CD14-positive monocyte (primary cell): Measurements from ENCODE around the gene PAPPA2. TPM values are rescaled to one million over a fixed set of nuclear protein-coding genes. Genes with fewer than 3 reads are reported as not detected.

Source experiments
- DNase-seq, 3 donors: peaks; one replicate each; pipeline ENCODE4 v3.0.0-alpha.2; 2011 to 2022
- H2AFZ ChIP-seq: 2 replicates; pipeline ENCODE4 v1.6.0; 2012; ENCODE audit warnings: mild to moderate bottlenecking, low read depth, low read length, inconsistent platforms; ENCODE audit not compliant: insufficient read depth, poor library complexity, severe bottlenecking
- H3K27ac ChIP-seq, 2 donors: 1 replicate in 1 of 2; 2 replicates in 1 of 2; pipeline ENCODE4 v1.5.1; 2012 to 2013; ENCODE audit warnings: low read length in 2 of 2, control low read depth in 1 of 2, inconsistent platforms in 1 of 2, low read depth in 1 of 2, mild to moderate bottlenecking in 1 of 2
- H3K27me3 ChIP-seq, 2 donors: one replicate each; pipeline versions ENCODE4 v1.6.0 to v1.6.1; 2011 to 2013; ENCODE audit warnings: low read length in 2 of 2; ENCODE audit not compliant: control insufficient read depth in 2 of 2, insufficient read depth in 2 of 2
- H3K36me3 ChIP-seq, 2 donors: replicated peaks in 1 of 2; 1 replicate in 1 of 2; 2 replicates in 1 of 2; pipeline versions ENCODE4 v1.5.1 to v1.6.1; 2012 to 2013; ENCODE audit warnings: low read length in 2 of 2, control low read depth in 1 of 2, inconsistent platforms in 1 of 2, mild to moderate bottlenecking in 1 of 2; ENCODE audit not compliant: insufficient read depth in 2 of 2, control insufficient read depth in 1 of 2
- H3K4me1 ChIP-seq, 2 donors: 1 replicate in 1 of 2; 2 replicates in 1 of 2; pipeline versions ENCODE4 v1.5.1 to v1.6.1; 2012 to 2013; ENCODE audit warnings: low read length in 2 of 2, control low read depth in 1 of 2, inconsistent platforms in 1 of 2, mild to moderate bottlenecking in 1 of 2, moderate library complexity in 1 of 2; ENCODE audit not compliant: insufficient read depth in 2 of 2, control insufficient read depth in 1 of 2
- H3K4me2 ChIP-seq: replicated peaks from 2 replicates; pipeline ENCODE3; 2012; ENCODE audit warnings: low read length, moderate library complexity, mild to moderate bottlenecking; ENCODE audit not compliant: poor library complexity, severe bottlenecking; ENCODE audit errors: extremely low read depth
- H3K4me3 ChIP-seq, 3 experiments: fragments of 200-600 bp in 1 of 3; sonication (generic) in 1 of 3; replicated peaks in 1 of 3; 1 replicate in 2 of 3; 2 replicates in 1 of 3; pipeline ENCODE4 v1.5.1; 2011 to 2013; ENCODE audit warnings: low read length in 3 of 3, mild to moderate bottlenecking in 3 of 3, control low read depth in 2 of 3, low read depth in 2 of 3, inconsistent platforms in 1 of 3, moderate library complexity in 1 of 3
- H3K79me2 ChIP-seq: 2 replicates; pipeline ENCODE4 v1.6.0; 2012; ENCODE audit warnings: mild to moderate bottlenecking, control low read depth, inconsistent platforms, low read length, moderate library complexity; ENCODE audit not compliant: insufficient read depth
- H3K9ac ChIP-seq: 2 replicates; pipeline ENCODE4 v1.6.0; 2017; ENCODE audit warnings: low read length, mild to moderate bottlenecking; ENCODE audit not compliant: insufficient read depth, poor library complexity, severe bottlenecking
- H3K9me3 ChIP-seq, 2 donors: replicated peaks in 1 of 2; 1 replicate in 1 of 2; 2 replicates in 1 of 2; pipeline versions ENCODE4 v1.5.1 to v1.6.1; 2012 to 2013; ENCODE audit warnings: low read length in 2 of 2, control low read depth in 1 of 2; ENCODE audit not compliant: control insufficient read depth in 1 of 2, insufficient read depth in 1 of 2
- H4K20me1 ChIP-seq: 2 replicates; pipeline ENCODE4 v1.6.0; 2012; ENCODE audit warnings: mild to moderate bottlenecking, low read length, control low read depth, moderate library complexity; ENCODE audit not compliant: insufficient read depth
- H3K27ac Mint-ChIP-seq, 7 donors: one replicate each; pipeline ENCODE4 v1.8.0; 2020; ENCODE audit warnings: mild to moderate bottlenecking in 7 of 7, mixed read lengths in 7 of 7, moderate library complexity in 6 of 7, inconsistent platforms in 2 of 7
- H3K27me3 Mint-ChIP-seq, 3 donors: one replicate each; pipeline ENCODE4 v1.8.0; 2021 to 2022; ENCODE audit warnings: low read depth in 3 of 3, mild to moderate bottlenecking in 3 of 3, mixed read lengths in 3 of 3, moderate library complexity in 3 of 3, inconsistent platforms in 1 of 3
- H3K36me3 Mint-ChIP-seq, 2 donors: one replicate each; pipeline ENCODE4 v1.8.0; 2020; ENCODE audit warnings: mixed read lengths in 2 of 2, inconsistent platforms in 1 of 2, mild to moderate bottlenecking in 1 of 2
- H3K4me1 Mint-ChIP-seq: one replicate; pipeline ENCODE4 v1.8.0; 2020; ENCODE audit warnings: mild to moderate bottlenecking, mixed read lengths
- H3K4me3 Mint-ChIP-seq, 2 donors: one replicate each; pipeline ENCODE4 v1.8.0; 2020; ENCODE audit warnings: mild to moderate bottlenecking in 2 of 2, mixed read lengths in 2 of 2, moderate library complexity in 1 of 2
- H3K9me3 Mint-ChIP-seq, 7 donors: one replicate each; pipeline ENCODE4 v1.8.0; 2020 to 2022; ENCODE audit warnings: mixed read lengths in 7 of 7, mild to moderate bottlenecking in 6 of 7, moderate library complexity in 6 of 7, inconsistent platforms in 2 of 7
- CTCF ChIP-seq: fragments of 200-600 bp; IDR thresholded peaks from one replicate; pipeline ENCODE4 v1.8.0; 2022; ENCODE audit warnings: antibody characterized with exemption, mild to moderate bottlenecking
- WGBS: methylation state at CpG from one replicate; pipeline ENCODE4 v1.1.5; 2013; ENCODE audit warnings: missing lambda C conversion rate; ENCODE audit not compliant: insufficient coverage; 5-methylcytosine and 5-hydroxymethylcytosine counted together
- intact Hi-C, 2 donors: fragments of 100-400 bp; cut with micrococcal nuclease; formaldehyde crosslinking; loops; one replicate each; pipeline versions ENCODE4 v1.15.0 to v1.15.1; 2023
- polyA plus RNA-seq, 3 donors: library from polyadenylated mRNA; depleted of rRNA in 1 of 3; unstranded in 2 of 3; stranded (reverse) in 1 of 3; fragments of 300-500 nt in 2 of 3; fragments of >200 nt in 1 of 3; fragmentation: Illumina TruSeq in 2 of 3; gene quantifications; 1 replicate in 2 of 3; 2 replicates in 1 of 3; pipeline ENCODE4 v1.2.3, GENCODE V29; 2012 to 2021

The PAPPA2 gene
- polyA plus RNA-seq, 3 donors, result not detected

- H3K27me3 Mint-ChIP-seq, result peaks cover 0 to 2% (median 0%) of the 10 kb centered on the region in 3 donors
- no peak overlapping the region for H3K4me3 ChIP-seq
- 75% methylated on average over 3 of the region's 3 CpGs for WGBS
- TF ChIP-seq CTCF, result no peak
- no peak overlapping the region for H2AFZ ChIP-seq
- H3K4me1 ChIP-seq, result no peaks in the 10 kb centered on the region
- no peak overlapping the region for H3K4me3 Mint-ChIP-seq
- no peaks in the 10 kb centered on the region for H3K27me3 ChIP-seq
- H4K20me1 ChIP-seq, result no peaks in the 10 kb centered on the region
- no peak for DNase-seq
- H3K4me1 Mint-ChIP-seq, result no peaks in the 10 kb centered on the region
- no peak overlapping the region for H3K27ac ChIP-seq
- intact Hi-C loops, result no loop called here
- no peaks in the 10 kb centered on the region for H3K36me3 ChIP-seq
- H3K27ac Mint-ChIP-seq, result no peak overlapping the region
- H3K79me2 ChIP-seq, result no peaks in the 10 kb centered on the region
- no peak overlapping the region for H3K9ac ChIP-seq
- H3K36me3 Mint-ChIP-seq, result no peaks in the 10 kb centered on the region
- H3K9me3 Mint-ChIP-seq, result peaks cover 0 to 10% (median 3%) of the 10 kb centered on the region in 7 donors
- no peak overlapping the region for H3K4me2 ChIP-seq
- H3K9me3 ChIP-seq, result no peaks in the 10 kb centered on the region
Observed at GRCh38 chr1:176515310-176515709, 52.3 kb downstream of the PAPPA2 start.

GRCh38 chr1:176517484-176517883 is 54.5 kb downstream of the PAPPA2 start:
- DNase-seq, result no peak
- 92% methylated on average over 2 of the region's 4 CpGs for WGBS
- Histone ChIP-seq H2AFZ (no peak overlapping the region), H3K9ac (no peak overlapping the region), H3K4me1 (no peaks in the 10 kb centered on the region), H3K27me3 (no peaks in the 10 kb centered on the region), H3K9me3 (no peaks in the 10 kb centered on the region), H3K27ac (no peak overlapping the region), H3K79me2 (no peaks in the 10 kb centered on the region), H3K36me3 (no peaks in the 10 kb centered on the region), H3K4me2 (no peak overlapping the region), H3K4me3 (no peak overlapping the region), H4K20me1 (no peaks in the 10 kb centered on the region)
- peaks cover 0 to 4% (median 0%) of the 10 kb centered on the region in 3 donors for H3K27me3 Mint-ChIP-seq
- H3K9me3 Mint-ChIP-seq, result peaks cover 2 to 12% (median 3%) of the 10 kb centered on the region in 7 donors
- intact Hi-C loops, result no loop called here
- no peaks in the 10 kb centered on the region for H3K36me3 Mint-ChIP-seq
- no peak overlapping the region for H3K27ac Mint-ChIP-seq
- no peak overlapping the region for H3K4me3 Mint-ChIP-seq
- no peak for TF ChIP-seq CTCF
- H3K4me1 Mint-ChIP-seq, result no peaks in the 10 kb centered on the region
